MM.1S (cell line): ENCODE data around the gene BCL11A.

Experiments
- DNase-seq: peaks from one replicate; pipeline ENCODE4 v3.0.0-alpha.2; 2015
- H2AFZ ChIP-seq: fragments of 300-600 bp; sonication (generic); 2 replicates; pipeline ENCODE4 v1.6.0; 2016; ENCODE audit warnings: antibody characterized with exemption, low read length
- H3F3A ChIP-seq: fragments of 300-600 bp; sonication (generic); 2 replicates; pipeline ENCODE4 v1.6.1; 2016; ENCODE audit warnings: mild to moderate bottlenecking, antibody characterized with exemption, low read length, moderate library complexity, mixed read lengths; ENCODE audit not compliant: insufficient read depth
- H3K27ac ChIP-seq: fragments of 300-600 bp; sonication (generic); 2 replicates; pipeline ENCODE4 v1.5.1; 2016; ENCODE audit warnings: mild to moderate bottlenecking, low read length
- H3K27me3 ChIP-seq: fragments of 300-600 bp; sonication (generic); replicated peaks from 2 replicates; pipeline ENCODE4 v1.6.0; 2016; ENCODE audit warnings: low read length; ENCODE audit not compliant: insufficient read depth
- H3K36me3 ChIP-seq: fragments of 300-600 bp; sonication (generic); replicated peaks from 2 replicates; pipeline ENCODE4 v1.6.1; 2016; ENCODE audit warnings: mild to moderate bottlenecking, low read length, mixed read lengths; ENCODE audit not compliant: insufficient read depth
- H3K4me1 ChIP-seq: fragments of 300-600 bp; sonication (generic); 2 replicates; pipeline ENCODE4 v1.6.1; 2016; ENCODE audit warnings: low read length, mixed read lengths
- H3K4me2 ChIP-seq: fragments of 300-600 bp; sonication (generic); 2 replicates; pipeline ENCODE4 v1.6.0; 2016; ENCODE audit warnings: low read depth, low read length
- H3K4me3 ChIP-seq: fragments of 300-600 bp; sonication (generic); 2 replicates; pipeline ENCODE4 v1.5.1; 2016; ENCODE audit warnings: low read length, mixed read lengths
- H3K79me2 ChIP-seq: fragments of 300-600 bp; sonication (generic); 2 replicates; pipeline ENCODE4 v1.6.1; 2016; ENCODE audit warnings: mixed run types, low read length, mixed read lengths
- H3K9ac ChIP-seq: fragments of 300-600 bp; sonication (generic); 2 replicates; pipeline ENCODE4 v1.6.1; 2016; ENCODE audit warnings: low read length, mixed read lengths
- H3K9me2 ChIP-seq: fragments of 300-600 bp; sonication (generic); replicated peaks from 2 replicates; pipeline ENCODE4 v1.6.1; 2016; ENCODE audit warnings: mild to moderate bottlenecking, low read length, mixed read lengths; ENCODE audit not compliant: insufficient read depth
- H3K9me3 ChIP-seq: fragments of 300-600 bp; sonication (generic); replicated peaks from 2 replicates; pipeline ENCODE4 v1.6.1; 2016; ENCODE audit warnings: mild to moderate bottlenecking, low read length, mixed read lengths; ENCODE audit not compliant: insufficient read depth
- H4K20me1 ChIP-seq: fragments of 300-600 bp; sonication (generic); 2 replicates; pipeline ENCODE4 v1.6.1; 2016; ENCODE audit warnings: mild to moderate bottlenecking, low read length, moderate library complexity, mixed read lengths; ENCODE audit not compliant: insufficient read depth
- CTCF ChIP-seq: fragments of 300-600 bp; sonication (generic); IDR thresholded peaks from 2 replicates; pipeline ENCODE4 v1.5.1; 2016; ENCODE audit warnings: antibody characterized with exemption, low read length, mixed read lengths
- EZH2 ChIP-seq: fragments of 300-600 bp; sonication (generic); optimal IDR thresholded peaks from 2 replicates; pipeline ENCODE3; 2017; ENCODE audit warnings: low read depth, mild to moderate bottlenecking, antibody characterized with exemption, low read length, mixed read lengths
- EZH2phosphoT487 ChIP-seq: fragments of 300-600 bp; sonication (generic); IDR thresholded peaks from 2 replicates; pipeline ENCODE4 v1.6.1; 2018; ENCODE audit warnings: antibody characterized with exemption, low read length

Gene BCL11A

GRCh38 chr2:60500861-60501260 is 52.6 kb downstream of the BCL11A start:
- Histone ChIP-seq H3K79me2 (no peaks in the 10 kb centered on the region), H3K9me3 (no peaks in the 10 kb centered on the region), H3K9ac (no peak overlapping the region), H3K4me1 (no peaks in the 10 kb centered on the region), H3K4me2 (no peak overlapping the region), H3K27ac (no peak overlapping the region), H3F3A (no peaks in the 10 kb centered on the region), H3K4me3 (no peak overlapping the region), H4K20me1 (no peaks in the 10 kb centered on the region), H3K27me3 (no peaks in the 10 kb centered on the region), H3K36me3 (no peaks in the 10 kb centered on the region), H3K9me2 (no peaks in the 10 kb centered on the region), H2AFZ (no peak overlapping the region)
- TF ChIP-seq EZH2 (no peak), EZH2phosphoT487 (no peak), CTCF (no peak)
- DNase-seq, result no peak

GRCh38 chr2:60499651-60500265 is 53.7 kb downstream of the BCL11A start:
- Histone ChIP-seq H3K4me2 (no peak overlapping the region), H3K4me1 (no peaks in the 10 kb centered on the region)

GRCh38 chr2:60498816-60499429 is 54.5 kb downstream of the BCL11A start:
- Histone ChIP-seq H3K9ac (no peak overlapping the region), H3F3A (no peaks in the 10 kb centered on the region), H2AFZ (no peak overlapping the region), H3K79me2 (no peaks in the 10 kb centered on the region), H3K4me1 (no peaks in the 10 kb centered on the region), H3K27ac (no peak overlapping the region), H3K4me2 (no peak overlapping the region), H4K20me1 (no peaks in the 10 kb centered on the region), H3K27me3 (no peaks in the 10 kb centered on the region), H3K9me2 (no peaks in the 10 kb centered on the region), H3K36me3 (no peaks in the 10 kb centered on the region), H3K9me3 (no peaks in the 10 kb centered on the region), H3K4me3 (no peak overlapping the region)
- DNase-seq, result no peak
- TF ChIP-seq EZH2 (no peak), CTCF (no peak), EZH2phosphoT487 (no peak)

More at GRCh38 chr2:60499651-60500265, 53.7 kb downstream of the BCL11A start:
- H3K9ac ChIP-seq, result no peak overlapping the region
- no peak overlapping the region for H2AFZ ChIP-seq
- no peaks in the 10 kb centered on the region for H3F3A ChIP-seq
- TF ChIP-seq EZH2 (no peak), CTCF (no peak), EZH2phosphoT487 (no peak)
- no peak for DNase-seq
- H3K4me3 ChIP-seq, result no peak overlapping the region
- no peak overlapping the region for H3K27ac ChIP-seq
- no peaks in the 10 kb centered on the region for H3K9me3 ChIP-seq
- no peaks in the 10 kb centered on the region for H3K36me3 ChIP-seq
- H3K79me2 ChIP-seq, result no peaks in the 10 kb centered on the region
- no peaks in the 10 kb centered on the region for H3K27me3 ChIP-seq
- no peaks in the 10 kb centered on the region for H4K20me1 ChIP-seq
- no peaks in the 10 kb centered on the region for H3K9me2 ChIP-seq
